GM15510 (cell line): Measurements from ENCODE around the gene MCAT.

ENCODE experiments used
- POLR2A ChIP-seq: IDR thresholded peaks from 3 replicates; pipeline ENCODE4 v1.6.1; 2011; ENCODE audit warnings: borderline replicate concordance; ENCODE audit not compliant: insufficient read length; ENCODE audit errors: extremely low read depth

MCAT gene, protein sequence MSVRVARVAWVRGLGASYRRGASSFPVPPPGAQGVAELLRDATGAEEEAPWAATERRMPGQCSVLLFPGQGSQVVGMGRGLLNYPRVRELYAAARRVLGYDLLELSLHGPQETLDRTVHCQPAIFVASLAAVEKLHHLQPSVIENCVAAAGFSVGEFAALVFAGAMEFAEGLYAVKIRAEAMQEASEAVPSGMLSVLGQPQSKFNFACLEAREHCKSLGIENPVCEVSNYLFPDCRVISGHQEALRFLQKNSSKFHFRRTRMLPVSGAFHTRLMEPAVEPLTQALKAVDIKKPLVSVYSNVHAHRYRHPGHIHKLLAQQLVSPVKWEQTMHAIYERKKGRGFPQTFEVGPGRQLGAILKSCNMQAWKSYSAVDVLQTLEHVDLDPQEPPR

DNA sequence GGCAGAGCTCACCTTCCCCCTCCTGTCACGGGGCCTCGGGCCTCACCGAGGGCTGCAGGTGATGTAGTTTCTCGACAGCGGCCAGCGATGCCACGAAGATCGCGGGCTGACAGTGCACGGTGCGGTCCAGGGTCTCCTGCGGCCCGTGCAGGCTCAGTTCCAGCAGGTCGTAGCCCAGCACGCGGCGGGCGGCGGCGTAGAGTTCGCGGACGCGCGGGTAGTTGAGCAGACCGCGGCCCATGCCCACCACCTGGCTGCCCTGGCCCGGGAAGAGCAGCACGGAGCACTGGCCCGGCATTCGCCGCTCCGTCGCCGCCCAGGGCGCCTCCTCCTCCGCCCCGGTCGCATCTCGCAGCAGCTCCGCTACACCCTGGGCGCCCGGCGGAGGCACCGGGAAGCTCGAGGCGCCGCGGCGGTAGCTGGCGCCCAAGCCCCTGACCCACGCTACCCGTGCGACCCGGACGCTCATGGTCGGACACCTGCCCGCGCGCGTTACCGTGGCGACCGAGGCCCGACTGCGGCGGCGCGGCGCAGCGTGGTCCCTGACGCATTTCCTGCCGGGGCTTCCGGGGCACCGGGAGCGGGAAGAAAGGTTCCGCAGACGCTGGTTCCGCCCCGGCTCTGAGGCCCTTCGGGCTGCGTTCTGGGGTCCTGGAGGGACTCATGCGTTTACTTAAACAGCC is at the start of gene MCAT:
Gene MCAT (minus strand): TSS at position 519 of the 683 bp plus-strand sequence. CDS start 50 bp downstream, at position 469.
- TF ChIP-seq POLR2A, result peak; percentile 48

DNA sequence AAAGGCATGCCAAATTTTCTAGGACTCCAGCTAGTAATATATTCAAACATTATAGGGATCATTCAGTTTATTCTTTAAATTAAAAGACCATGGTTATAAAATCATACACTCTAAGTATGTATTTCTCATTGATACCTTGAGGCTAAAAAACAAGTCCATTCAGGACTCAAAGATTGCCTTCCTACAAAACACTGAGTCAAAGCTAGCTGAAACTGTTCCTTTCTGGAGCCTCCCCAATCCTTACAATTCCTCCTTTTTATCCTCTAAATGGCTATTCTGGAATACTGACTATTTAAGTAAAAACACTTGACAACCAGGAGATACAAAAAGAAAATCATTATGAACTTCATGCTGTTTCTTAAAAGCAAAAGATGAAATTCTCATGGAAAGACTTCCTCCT is 48.6 kb upstream of the MCAT start:
- TF ChIP-seq POLR2A, result no peak

DNA sequence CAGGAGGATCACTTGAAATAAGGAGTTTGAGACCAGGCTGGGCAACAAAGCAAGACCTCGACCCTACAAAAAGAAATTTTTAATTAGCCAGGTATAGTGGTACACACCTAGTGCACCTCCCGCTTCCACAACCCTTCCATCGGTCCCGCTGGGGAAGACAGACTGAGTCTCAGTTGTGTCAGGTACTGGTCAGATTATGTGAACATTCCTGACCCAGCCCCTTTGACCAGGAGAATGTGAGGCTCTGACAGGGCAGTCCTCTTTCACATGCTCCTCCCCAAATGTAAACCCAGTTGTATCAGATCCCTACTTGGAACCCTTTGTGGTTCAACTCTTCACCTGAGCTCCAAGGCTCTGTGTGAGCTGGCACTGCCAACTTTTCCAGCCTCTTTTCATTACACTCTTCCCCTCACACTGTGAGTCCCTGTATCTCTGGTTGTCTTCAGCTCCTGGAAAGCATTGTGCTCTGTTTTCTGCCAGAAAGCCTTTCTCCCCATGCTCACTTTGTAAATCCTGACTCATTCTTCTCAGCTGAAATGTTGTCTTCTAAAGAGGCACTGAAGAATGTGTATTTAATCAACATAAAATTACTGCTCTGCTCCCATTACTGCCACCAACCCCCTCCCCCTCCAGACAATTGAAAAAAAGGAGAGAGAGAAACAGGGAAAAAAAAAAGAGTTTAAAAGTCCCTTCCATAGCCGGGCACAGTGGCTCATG is 45.8 kb upstream of the MCAT start:
- no peak for TF ChIP-seq POLR2A

DNA sequence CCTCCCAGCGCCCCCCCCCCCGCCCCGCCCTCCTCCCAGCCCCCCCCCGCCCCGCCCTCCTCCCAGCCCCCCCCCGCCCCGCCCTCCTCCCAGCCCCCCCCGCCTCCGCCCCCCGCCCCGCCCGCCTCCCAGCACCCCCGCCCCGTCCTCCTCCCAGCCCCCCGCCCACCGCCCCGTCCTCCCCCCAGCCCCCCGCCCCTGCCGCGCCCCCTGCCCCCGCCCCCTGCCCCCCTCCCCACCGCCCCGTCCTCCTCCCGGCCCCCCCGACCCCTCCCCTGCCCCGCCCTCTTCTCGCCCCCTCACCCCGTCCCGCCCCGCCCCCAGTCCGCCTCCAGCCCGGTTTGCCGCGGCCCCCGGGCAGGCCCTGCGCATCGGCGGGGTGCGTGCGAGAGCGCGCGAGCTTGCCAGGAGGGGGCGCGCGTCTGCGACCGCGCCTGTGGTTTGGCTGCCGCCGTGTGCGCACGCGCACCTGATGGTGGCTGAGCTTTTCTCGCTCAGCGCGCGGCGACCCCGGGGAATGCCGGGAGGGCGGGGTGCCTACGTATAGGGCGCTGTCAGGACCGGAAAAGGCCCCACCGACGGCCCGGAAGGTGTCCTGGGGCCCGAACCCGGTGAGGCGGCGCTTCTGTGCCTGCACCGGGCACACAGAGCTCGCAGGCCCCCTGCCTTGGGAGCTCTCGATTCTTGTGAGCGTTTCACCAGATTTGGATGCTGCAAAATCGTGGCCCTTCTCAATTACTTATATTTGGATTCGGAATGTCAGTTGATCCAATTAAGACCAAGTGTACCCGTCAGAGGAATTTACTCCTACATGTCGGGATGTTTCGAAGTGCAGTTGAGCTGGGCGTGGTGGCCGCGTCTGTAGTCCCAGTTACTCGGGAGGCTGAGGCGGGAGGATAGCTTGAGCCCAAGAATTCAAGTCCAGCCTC is 44.2 kb upstream of the MCAT start:
- TF ChIP-seq POLR2A, result peak; percentile 98

DNA sequence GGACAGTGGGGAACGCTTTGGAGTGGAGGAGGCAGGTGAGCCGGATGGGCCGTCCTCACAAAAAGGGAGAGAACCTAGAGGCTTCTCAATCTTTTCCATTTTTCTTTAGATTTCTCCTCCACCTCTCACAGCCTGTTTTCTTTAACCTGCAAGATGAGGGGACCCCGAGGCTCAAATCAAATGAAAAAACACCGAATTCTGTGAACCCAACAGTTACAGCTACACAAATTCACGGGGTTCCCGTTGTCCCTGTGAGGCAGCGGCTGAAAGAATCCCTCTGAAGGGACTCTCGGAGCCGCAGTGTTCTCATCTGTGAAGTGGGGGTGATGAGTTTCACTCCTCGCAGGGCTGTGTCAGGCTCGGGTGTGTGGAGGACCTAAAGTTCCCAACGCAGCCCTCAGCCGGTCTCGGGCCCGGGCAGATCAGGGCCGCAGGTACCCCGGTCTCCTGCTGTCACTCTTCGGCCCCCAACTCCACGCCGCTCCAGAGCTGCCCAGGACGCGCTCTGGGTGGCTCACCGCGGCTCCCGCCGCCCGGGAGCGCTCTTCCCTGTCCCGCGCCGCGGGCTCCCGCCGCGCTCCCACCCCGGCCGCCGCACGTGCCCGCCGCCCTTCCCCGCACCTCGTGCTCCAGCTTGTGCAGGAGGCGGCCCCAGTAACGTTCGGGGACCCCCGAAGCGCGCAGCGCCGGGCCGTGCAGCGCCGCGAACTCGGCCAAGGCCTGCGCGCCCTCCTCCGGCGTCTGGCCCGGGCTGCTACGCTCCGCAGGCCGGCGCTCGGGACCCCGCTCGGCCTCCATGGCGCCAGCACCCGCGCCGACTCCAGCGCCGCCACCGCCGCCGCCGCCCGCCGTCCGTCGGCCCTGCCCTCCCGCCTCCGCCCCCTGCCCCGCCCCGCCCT is 43.3 kb upstream of the MCAT start, which contains the start of gene TTLL12:
Gene TTLL12 (minus strand): TSS at position 863 of the 899 bp plus-strand sequence. CDS start 65 bp downstream, at position 798.
- TF ChIP-seq POLR2A, result peak; percentile 84

DNA sequence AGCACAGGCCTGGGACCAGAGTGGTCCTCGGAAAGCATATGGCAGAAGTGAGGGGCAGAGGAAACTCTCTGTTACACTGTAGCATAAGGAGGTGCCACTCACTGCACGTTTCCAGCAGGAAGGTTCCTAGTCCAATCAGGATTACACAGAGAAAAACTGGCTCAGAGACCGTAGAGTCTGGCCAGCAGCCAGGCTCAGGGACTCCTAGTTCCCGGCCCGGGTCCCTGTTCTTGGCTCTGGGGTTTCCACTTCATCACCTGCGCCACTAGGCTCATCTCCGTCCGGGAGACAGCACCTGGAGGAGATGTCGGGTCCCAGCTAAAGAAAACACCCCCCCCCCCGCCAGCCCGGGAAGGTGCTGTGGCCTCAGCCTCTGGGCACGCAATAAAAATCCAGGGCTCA is 42.7 kb upstream of the MCAT start:
- TF ChIP-seq POLR2A, result no peak

DNA sequence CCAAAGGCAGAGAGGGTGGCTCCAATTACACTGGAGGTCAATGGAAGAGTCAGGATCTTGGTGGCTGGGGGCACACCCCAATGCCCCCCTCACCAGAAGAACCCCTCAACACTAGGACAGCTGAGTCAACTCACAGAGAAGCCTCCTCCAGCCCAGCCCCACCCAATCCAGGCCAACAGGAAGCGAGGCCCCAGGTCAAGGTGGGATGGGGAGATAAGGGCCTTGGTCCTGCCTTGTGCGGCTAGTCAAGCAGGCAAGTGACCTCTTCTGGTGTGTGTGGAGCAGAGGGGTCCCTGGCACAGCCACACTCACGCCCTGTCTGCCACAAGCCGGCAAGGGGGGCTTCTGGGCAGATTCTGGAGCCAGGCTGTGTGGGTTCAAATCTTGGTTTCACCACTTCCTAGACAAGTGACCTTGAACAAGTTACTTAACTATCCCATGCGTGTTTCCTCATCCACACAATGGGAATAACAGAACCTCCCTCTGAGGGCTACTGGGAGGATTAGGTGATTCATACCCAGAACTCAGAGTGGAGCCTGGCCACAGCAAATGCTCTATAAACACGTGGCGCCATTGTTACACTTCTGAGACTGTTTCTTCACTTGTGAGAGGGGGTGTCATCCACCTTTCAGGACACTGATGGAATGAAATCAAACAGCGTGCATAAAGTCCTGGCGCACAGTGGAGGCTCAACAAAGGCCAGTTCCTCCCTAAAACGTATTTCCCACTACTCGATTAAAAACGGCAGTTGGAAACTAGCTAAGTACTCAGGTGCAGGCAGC is 40.5 kb upstream of the MCAT start:
- TF ChIP-seq POLR2A, result no peak

DNA sequence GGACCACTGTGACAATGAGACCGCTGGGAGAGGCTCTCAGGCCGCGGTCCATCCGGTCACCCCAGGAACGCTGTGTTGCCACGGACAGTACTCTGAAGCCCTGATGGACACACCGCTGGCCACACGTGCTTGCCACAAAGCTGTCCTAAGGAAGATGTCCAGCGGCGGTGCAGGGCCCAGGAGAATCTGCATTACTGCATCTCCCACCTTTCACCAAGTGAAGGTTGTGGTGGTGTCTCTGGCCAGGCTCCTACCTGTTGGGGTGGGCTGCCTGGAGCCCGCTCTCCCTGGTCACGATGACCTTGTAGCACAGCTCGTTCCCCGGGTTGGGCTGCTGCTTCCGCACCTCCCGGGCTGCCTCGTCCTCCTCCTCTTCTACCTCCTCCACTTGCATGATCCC is 39.5 kb upstream of the MCAT start:
- no peak for TF ChIP-seq POLR2A

DNA sequence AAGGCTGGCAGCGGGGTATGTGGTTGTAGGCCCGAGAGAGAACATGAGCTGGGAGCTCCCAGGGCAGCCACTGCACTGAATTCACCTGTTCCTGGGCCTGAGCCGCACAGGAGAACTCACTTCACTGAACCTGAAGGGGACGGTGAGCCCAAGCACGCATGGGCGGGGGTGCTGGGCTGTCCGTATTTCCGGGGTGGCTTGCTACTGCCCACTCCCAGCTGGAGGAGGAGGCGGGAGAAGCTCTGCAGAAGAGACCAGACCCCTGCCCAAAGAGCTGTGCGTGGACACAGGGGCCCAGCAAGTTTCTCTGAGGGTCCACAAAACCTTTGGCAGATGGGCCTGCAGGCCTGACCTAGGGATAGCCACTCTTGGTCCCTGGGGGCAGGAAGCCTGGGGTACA is 38.9 kb upstream of the MCAT start:
- no peak for TF ChIP-seq POLR2A

DNA sequence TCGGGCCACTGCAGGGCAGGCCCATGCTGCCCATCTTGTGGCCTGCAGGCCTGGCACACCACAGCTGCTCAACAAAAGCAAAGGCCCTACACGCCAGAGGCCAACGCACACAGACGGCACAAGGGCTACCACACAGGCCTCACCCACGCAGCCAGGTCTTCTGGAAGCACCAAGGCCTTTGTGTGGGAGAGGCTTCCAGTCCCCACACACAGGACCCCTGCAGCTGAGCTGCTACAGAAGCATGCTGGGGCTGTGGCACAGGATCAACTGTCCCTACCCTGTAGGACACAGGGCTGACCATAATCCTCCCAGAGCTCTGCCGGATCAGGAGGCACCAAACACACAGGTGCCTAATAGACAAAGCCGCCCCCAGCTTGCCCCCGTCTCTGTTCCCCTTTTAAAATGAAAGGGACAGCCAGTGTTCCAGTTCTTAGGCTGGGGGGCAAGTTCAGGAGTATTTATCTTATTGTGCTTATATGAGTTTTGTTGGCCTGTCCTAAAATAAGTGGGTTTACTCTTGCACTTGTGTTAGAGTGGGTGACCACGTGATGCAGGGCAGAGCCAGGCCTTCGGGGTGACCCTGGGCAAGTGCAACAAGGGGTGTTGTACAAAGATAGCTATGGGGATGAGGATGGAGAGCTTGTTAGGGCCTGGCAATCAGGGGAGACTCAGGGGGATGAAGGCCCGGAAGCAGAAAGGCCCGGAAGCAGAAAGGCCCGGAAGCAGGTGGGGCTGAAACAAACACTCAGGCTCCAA is 38.3 kb upstream of the MCAT start:
- no peak for TF ChIP-seq POLR2A

DNA sequence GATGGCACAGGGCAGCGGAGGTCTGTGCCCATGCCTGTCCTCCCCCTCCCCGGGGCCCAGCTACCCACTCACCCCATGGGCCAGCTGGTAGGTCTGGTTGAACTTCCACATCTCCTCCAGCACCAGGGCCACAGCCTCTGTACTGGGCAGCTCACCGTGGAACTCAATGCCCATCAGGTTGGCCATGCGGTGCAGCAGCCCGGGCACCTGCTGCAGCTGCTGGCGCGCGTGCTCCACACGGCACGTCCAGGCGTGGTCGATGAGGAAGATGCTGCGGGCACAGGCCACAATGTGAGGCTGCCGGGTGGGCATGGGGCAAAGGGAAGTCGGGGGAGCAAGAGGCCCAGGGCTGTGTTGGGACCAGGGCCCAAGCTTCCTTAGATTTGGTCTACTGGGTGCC is 37.5 kb upstream of the MCAT start:
- TF ChIP-seq POLR2A, result no peak

DNA sequence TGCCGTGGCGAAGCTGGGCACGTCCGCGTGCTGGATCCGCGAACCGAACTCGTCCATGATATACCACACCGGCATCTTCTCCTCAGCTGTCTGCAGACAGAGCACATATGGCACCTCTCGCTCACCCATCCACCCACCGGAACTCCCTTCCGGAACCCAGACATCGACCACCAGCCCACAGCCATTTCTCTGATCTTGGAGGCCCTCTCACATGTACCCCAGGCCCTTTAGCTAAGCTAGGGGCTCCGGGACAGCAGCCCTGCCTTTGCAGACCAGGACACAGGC is 36.7 kb upstream of the MCAT start:
- TF ChIP-seq POLR2A, result no peak
